22Rv1 (cell line): ENCODE data around the gene RGS3.

Experiments used
- H3K27ac ChIP-seq: fragments of 450-650 bp; 2 replicates; pipeline ENCODE4 v1.5.1; 2017
- ZFX ChIP-seq: fragments of 450-650 bp; IDR thresholded peaks from 2 replicates; pipeline ENCODE4 v1.6.1; 2017; ENCODE audit warnings: antibody characterized with exemption, borderline replicate concordance
- TF ChIP-seq, protein P1 (sequence below): fragments of 450-650 bp; IDR thresholded peaks from 2 replicates; pipeline ENCODE4 v1.5.1; 2017; ENCODE audit warnings: mild to moderate bottlenecking

The RGS3 gene

DNA sequence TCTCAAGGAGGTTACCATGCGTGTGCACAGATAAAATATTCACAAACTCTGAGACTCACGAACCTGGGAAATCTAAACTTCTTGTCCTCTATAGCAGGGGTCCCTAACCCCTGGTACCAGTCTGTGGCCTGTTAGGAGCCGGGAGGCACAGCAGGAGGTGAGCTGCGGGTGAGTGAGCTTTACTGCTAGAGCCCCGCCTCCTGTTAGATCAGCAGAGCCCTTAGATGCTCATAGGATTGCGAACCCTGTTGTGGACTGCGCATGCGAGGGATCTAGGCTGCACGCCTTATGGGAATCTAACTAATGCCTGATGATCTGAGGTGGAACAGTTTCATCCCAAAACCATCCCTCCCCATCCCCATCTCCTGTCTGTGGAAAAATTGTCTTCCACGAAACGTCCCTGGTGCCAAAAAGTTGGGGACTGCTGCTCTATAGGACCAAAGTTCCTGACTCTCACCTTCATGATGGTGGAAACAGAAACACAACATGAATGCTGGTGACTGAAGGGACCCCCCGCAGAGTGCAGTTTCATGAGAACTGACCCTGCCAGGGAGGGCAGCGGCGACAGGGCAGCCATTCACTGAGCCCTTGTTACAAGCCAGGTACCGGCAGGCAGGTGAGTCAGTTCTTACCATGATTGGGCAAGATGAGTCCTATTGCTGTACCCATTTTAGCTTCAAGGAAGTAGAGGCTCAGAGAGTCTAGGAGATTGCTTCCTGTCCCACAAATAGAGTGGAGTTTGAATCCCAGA, 181.9 kb downstream of the RGS3 start:
- no peak for TF ChIP-seq ZFX
- TF ChIP-seq, protein P1, sequence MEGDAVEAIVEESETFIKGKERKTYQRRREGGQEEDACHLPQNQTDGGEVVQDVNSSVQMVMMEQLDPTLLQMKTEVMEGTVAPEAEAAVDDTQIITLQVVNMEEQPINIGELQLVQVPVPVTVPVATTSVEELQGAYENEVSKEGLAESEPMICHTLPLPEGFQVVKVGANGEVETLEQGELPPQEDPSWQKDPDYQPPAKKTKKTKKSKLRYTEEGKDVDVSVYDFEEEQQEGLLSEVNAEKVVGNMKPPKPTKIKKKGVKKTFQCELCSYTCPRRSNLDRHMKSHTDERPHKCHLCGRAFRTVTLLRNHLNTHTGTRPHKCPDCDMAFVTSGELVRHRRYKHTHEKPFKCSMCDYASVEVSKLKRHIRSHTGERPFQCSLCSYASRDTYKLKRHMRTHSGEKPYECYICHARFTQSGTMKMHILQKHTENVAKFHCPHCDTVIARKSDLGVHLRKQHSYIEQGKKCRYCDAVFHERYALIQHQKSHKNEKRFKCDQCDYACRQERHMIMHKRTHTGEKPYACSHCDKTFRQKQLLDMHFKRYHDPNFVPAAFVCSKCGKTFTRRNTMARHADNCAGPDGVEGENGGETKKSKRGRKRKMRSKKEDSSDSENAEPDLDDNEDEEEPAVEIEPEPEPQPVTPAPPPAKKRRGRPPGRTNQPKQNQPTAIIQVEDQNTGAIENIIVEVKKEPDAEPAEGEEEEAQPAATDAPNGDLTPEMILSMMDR = no peak
- no peak overlapping the region for H3K27ac ChIP-seq

DNA sequence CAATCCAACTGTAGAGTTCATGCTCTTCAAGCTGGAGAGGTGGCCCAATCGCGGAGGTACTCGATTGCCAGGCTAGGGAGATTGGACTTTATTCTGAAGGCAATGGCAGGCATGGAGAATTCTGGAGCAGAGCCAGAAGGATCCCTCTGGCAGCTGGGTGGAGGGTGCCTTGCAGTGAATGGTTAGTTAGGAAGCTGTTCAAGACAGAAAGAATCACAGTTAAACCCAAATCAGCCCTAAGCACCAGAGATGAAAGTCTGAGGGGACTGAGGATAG, 182.4 kb downstream of the RGS3 start:
- TF ChIP-seq ZFX = no peak
- TF ChIP-seq, protein P1 = no peak

DNA sequence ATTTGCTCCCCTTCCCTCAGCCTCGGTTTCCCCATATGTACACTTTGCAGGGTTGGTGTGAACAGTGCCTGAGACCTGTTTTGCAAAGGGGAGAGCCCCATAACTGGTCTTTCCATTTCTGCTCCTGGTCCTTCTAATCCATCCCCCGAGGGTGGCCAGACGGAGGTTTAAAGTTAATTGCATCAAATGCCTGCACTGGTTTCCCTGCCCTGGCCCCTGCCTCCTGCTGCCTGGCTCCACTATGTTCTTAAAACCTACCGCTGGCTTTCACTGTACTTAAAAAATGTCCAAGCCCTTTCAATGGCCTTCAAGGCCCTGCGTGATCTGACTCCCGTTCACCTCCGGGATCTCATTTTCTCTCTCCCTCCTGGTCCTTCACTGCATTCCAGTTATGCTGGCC, 183.0 kb downstream of the RGS3 start:
- TF ChIP-seq, protein P1 = no peak
- no peak for TF ChIP-seq ZFX

More for the DNA sequence above, 182.4 kb downstream of the RGS3 start:
- no peak overlapping the region for H3K27ac ChIP-seq

More for the DNA sequence above, 183.0 kb downstream of the RGS3 start:
- H3K27ac ChIP-seq = no peak overlapping the region
